Thoracic aorta (tissue), 2 donors: ENCODE results near the gene PRAC2. TPM values are rescaled to one million over a fixed set of nuclear protein-coding genes. Genes with fewer than 3 reads are reported as not detected.

Experiments
- ATAC-seq: fragments of 150-250 bp; one replicate; pipeline ENCODE4 v1.8.0; 2017; ENCODE audit warnings: low read depth; ENCODE audit not compliant: insufficient number of reproducible peaks, low FRiP score
- DNase-seq: peaks from one replicate; pipeline ENCODE4 v3.0.0-alpha.2; 2020; ENCODE audit warnings: low spot score
- H3K27ac ChIP-seq, 2 donors: fragments of 200-600 bp; sonication (generic); 1 replicate in 1 of 2; 2 replicates in 1 of 2; pipeline ENCODE4 v1.5.1; 2016; ENCODE audit warnings: mild to moderate bottlenecking in 2 of 2, moderate library complexity in 2 of 2
- H3K27me3 ChIP-seq: fragments of 200-600 bp; sonication (generic); replicated peaks from 2 replicates; pipeline ENCODE4 v1.6.0; 2016; ENCODE audit warnings: mild to moderate bottlenecking; ENCODE audit not compliant: insufficient read depth
- H3K36me3 ChIP-seq: fragments of 200-600 bp; sonication (generic); one replicate; pipeline ENCODE4 v1.5.1; 2016
- H3K4me1 ChIP-seq, 2 donors: fragments of 200-600 bp; sonication (generic); 1 replicate in 1 of 2; 2 replicates in 1 of 2; pipeline versions ENCODE4 v1.5.1 to v1.6.0; 2016; ENCODE audit warnings: low read depth in 2 of 2, mild to moderate bottlenecking in 1 of 2; ENCODE audit not compliant: control insufficient read depth in 1 of 2
- H3K4me3 ChIP-seq: fragments of 200-600 bp; sonication (generic); 2 replicates; pipeline ENCODE4 v1.5.1; 2016; ENCODE audit warnings: mild to moderate bottlenecking
- H3K9me3 ChIP-seq: fragments of 200-600 bp; sonication (generic); 2 replicates; pipeline ENCODE4 v1.5.1; 2016
- total RNA-seq, 2 donors: library from RNA; depleted of rRNA; stranded (reverse); fragments of >200 nt; gene quantifications; one replicate each; pipeline versions ENCODE4 v1.1.0 to v1.2.3, GENCODE V29; 2016
- TF ChIP-seq, protein P1 (sequence below): fragments of 200-600 bp; sonication (generic); IDR thresholded peaks from one replicate; pipeline ENCODE4 v1.5.1; 2019; ENCODE audit warnings: antibody characterized with exemption

The PRAC2 gene
- total RNA-seq, 2 donors from 2014 or later, result not detected

DNA sequence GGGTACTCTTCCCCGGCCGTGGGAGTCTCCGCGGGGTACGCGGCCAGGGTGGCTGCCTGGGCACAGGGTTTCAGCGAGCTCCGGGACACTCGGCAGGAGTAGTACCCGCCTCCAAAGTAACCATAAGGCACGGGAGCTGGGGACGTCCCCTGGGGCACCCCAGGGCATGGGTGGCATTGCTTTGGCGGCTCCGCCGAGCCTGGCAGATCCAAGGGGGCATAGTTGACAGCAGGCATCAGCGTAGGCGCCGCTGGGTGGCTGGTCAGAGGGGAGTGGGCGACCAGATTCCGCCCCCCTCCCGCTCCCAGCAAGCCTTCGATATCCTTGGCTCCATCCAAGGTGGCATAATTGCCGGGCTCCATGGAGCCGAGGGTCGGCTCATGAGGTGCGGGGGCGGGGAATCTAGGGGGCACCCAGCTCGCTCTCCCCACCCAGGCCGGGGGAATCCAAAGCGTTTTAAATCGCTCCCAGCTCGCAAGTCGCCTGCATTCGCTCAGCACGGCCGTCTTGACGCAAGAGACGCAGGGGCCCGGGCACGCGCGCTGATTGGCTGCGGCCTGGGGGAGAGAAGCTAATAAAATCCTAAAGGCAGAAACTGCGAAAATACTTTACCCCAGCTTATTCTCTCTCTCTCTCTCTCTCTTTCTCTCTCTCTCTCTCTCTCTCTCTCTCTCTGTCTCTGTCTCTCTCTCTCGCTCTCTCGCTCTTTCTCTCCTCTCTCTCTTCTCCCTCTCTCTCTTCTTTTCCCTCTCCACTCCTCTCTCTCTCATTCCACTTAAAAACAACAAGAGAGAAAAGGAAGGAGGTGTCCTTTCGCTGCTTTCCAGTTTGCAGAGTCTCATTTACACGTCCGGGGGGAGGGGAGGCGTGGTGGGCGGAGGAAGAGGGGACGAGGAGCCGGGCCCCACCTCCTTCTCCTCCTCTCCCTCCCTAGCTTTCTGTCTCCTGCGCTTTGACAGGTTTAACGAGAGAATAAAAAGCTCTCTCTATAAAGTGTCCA is 5.5 kb downstream of the PRAC2 start, which contains the start of gene HOXB13:
Gene HOXB13, minus strand, starts transcription at position 519 of the 1,000 bp plus-strand sequence. Its CDS starts 157 bp downstream, at position 362.
- TF ChIP-seq, protein P1, sequence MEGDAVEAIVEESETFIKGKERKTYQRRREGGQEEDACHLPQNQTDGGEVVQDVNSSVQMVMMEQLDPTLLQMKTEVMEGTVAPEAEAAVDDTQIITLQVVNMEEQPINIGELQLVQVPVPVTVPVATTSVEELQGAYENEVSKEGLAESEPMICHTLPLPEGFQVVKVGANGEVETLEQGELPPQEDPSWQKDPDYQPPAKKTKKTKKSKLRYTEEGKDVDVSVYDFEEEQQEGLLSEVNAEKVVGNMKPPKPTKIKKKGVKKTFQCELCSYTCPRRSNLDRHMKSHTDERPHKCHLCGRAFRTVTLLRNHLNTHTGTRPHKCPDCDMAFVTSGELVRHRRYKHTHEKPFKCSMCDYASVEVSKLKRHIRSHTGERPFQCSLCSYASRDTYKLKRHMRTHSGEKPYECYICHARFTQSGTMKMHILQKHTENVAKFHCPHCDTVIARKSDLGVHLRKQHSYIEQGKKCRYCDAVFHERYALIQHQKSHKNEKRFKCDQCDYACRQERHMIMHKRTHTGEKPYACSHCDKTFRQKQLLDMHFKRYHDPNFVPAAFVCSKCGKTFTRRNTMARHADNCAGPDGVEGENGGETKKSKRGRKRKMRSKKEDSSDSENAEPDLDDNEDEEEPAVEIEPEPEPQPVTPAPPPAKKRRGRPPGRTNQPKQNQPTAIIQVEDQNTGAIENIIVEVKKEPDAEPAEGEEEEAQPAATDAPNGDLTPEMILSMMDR, result no peak
- Histone ChIP-seq H3K27me3 (peaks cover 43% of the 10 kb centered on the region), H3K36me3 (no peaks in the 10 kb centered on the region), H3K27ac (no peak within 1 kb of the TSS), H3K4me3 (peak within 1 kb of the TSS; percentile 46), H3K9me3 (no peaks in the 10 kb centered on the region), H3K4me1 (peaks cover 6 to 30% of the 10 kb centered on the region in 2 donors)
- no peak for ATAC-seq
- DNase-seq, result no peak

DNA sequence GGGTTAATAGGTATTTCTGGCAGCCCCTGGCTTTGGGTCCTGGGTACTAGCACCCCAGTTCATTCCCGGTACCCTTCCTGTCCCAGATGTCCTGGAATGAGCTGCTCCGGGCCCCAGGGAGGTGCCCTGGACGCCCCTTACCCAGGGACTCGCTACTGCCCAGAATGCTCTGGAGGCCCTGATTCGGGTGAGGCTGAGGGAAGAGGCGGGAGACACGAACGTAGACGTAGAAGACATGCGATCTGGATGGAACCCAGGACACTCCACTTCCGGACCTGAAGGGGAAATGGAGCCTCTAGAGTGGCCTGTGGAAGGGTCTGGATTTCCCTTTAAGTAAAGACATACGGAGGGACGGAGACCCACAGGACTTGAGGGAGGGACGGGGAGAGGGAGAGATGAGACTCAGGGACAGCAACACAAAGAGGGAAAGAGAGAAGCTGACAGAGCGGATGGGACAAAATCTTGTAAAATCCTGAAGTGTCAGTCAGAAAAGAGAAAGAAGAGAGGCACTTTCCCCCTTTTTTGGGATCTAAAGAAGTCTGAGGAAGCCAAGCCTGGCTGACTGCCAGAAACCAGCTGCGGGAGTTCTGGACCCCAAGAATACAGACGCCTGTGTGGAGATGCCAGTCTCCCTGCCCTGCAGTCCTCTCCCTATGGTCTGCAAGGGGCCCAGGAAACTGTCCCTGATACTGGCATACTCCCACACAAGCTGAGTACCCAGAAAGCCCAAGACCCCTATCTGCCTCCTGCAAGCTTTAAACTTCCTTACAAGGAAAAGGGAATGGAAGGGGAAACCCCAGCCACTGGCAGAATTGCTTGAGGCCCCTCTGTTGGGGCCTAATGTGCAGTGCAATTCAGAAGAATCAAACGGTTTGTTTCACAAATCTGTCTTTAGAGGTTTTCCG is 6.6 kb downstream of the PRAC2 start:
- no peak for DNase-seq
- H3K4me3 ChIP-seq, result no peak overlapping the region
- no peaks in the 10 kb centered on the region for H3K9me3 ChIP-seq
- H3K36me3 ChIP-seq, result no peaks in the 10 kb centered on the region
- peaks cover 6 to 20% of the 10 kb centered on the region in 2 donors for H3K4me1 ChIP-seq
- TF ChIP-seq, protein P1, result no peak
- no peak overlapping the region for H3K27ac ChIP-seq
- H3K27me3 ChIP-seq, result peaks cover 39% of the 10 kb centered on the region
- ATAC-seq, result no peak

DNA sequence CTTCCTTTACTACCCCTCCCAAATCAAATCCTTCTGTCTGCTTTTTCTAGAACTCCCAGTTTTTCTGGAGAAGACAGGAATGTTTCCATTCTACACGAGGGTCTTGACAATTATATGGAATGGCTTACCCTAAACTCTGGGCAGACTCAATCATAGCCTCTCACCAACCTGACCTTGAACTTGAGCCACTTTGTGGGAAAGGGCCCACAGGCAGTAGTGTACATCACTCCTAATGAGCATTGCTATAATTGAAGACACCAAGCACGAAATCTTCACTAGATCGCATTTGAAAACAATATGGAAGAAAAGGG is 7.2 kb downstream of the PRAC2 start:
- Histone ChIP-seq H3K4me3 (no peak overlapping the region), H3K36me3 (no peaks in the 10 kb centered on the region), H3K27me3 (peaks cover 35% of the 10 kb centered on the region), H3K27ac (no peak overlapping the region), H3K9me3 (no peaks in the 10 kb centered on the region), H3K4me1 (peaks cover 4 to 14% of the 10 kb centered on the region in 2 donors)
- ATAC-seq (no peak), DNase-seq (no peak)
- TF ChIP-seq, protein P1, result no peak

DNA sequence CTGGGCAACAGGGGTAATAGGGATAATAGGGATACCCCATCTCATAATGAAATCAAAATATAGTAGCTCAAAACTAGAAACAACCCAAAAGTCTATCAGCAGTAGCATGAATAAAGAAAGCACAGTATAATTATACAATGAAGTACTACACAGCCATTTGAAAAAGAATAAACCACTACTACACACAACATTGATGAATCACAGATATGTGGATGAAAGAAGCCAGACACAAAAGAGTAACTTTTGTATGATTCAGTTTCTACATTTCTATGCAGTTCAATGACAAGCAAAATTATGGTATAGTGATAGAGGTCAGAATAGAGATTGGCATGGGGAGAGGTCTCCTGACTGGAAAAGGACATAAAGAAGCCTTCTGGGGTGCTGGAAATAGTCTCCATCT is 8.4 kb downstream of the PRAC2 start:
- no peak for DNase-seq
- Histone ChIP-seq H3K36me3 (no peaks in the 10 kb centered on the region), H3K27ac (no peak overlapping the region), H3K27me3 (peaks cover 35% of the 10 kb centered on the region), H3K4me1 (peaks cover 4 to 9% of the 10 kb centered on the region in 2 donors), H3K4me3 (no peak overlapping the region), H3K9me3 (no peaks in the 10 kb centered on the region)
- no peak for ATAC-seq
- TF ChIP-seq, protein P1, result no peak
